NCI-H748 (cell line): ENCODE results near the gene SPIRE1.

Source experiments
- DNase-seq: peaks from one replicate; lab custom pipeline; 2025; ENCODE audit not compliant: unreplicated experiment; lab: John Stamatoyannopoulos, UW

Gene SPIRE1

DNA sequence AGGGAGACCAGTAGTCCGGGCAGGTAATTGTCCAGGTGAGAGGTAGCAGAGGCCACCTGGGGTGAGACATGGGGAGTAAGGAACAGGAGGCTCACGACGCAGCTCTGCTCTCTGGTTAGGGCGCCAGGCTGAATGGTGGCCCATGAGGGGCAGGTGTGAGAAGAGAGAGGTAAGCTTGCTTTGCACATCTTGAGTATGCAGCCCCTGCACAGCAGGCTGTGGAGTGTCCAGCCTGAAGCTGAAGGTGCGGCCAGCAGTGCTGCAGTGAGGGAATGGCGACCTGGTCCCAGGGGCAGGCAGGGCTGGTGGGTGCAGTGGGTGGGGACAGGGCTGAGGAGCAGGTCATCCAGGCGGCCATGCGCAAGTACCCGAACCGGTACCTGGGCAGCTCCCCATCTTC lies 234.5 kb downstream of the SPIRE1 start:
- no peak for DNase-seq

DNA sequence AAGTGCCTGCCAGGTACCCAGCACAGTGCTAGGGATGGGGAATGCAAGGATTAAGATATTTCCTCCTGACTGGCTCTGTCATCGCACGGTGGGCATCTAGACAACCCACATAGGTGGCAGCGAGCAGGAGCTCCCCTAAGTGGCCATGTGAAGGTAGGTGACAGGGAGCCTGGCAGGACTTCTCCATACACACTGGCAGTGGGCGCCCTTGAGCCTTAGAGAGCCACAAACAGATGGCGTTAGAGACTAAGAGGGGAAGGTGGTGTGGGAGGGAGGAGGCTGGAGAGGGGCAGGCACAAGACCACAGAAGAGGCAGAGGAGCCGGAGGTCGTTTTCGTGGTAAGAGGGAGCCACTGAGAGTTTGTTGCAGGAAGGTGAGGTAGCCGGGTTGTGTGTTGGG lies 235.0 kb downstream of the SPIRE1 start:
- peak; percentile 70 for DNase-seq

DNA sequence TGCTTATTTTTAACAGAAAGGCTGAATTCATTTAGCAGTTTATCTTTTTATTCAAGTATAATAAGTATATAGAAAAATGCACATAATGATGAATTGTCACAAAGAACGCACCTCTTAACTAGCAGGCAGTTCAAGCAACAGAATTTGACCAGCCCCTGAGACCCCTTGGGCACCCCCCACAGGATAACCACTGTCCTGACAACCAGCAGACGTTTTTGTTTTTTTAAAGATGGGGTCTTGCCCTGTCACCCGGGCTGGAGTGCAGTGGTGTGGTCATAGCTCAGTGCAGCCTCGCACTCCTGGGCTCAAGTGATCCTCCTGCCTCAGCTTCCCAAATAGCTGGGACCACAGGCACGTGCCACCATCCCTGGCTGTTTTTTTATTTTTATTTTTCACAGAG lies 236.2 kb downstream of the SPIRE1 start:
- DNase-seq = no peak

DNA sequence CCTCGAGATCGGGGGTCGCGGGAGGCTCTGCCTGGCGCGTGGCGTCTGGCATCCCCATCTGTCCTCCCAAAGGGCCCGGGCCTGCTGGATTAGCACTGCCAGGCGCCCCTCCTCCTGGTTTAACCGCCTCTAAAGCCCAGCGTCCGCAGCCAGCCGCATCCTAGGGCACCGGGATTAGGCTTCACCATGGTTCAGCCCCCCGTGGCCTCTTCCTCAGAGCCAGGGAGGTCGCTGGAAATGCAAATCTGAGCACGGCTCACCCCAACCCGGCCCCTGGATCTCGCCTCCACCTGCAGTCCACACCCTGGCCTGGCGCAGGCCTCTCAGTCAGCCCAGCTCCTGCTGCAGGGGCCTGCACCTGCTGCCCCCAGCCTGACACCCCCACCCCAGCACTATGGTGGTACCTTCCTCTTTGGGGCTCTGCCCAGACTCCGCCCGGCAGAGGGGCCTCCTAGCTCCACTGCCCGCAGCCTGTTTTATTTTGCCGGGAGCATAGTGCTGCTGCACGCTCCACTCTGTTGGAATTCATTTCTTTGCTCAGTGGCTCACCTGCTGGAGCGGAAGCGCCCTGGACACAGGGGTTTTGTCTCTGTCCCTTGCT lies 237.0 kb downstream of the SPIRE1 start:
- DNase-seq = peak; percentile 40

DNA sequence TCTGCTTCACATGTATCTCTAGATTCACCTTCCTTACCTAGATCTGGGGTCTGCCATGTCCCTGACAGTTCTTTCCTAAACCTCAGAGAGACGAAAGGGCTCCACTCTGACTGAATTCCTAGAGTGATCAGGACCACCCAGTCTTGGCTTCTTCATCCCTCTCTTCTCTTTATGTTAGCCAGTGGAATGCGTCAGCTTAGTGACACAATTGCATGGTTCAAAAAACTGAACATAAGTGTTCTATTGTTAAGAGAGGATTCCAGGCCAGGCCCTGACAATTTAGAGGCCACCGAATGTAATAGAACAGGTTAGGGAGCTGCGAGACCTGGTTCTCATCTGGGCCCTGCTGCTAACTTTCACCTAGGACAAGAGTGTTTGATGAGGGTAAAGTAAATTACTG lies 240.2 kb downstream of the SPIRE1 start:
- DNase-seq = no peak

DNA sequence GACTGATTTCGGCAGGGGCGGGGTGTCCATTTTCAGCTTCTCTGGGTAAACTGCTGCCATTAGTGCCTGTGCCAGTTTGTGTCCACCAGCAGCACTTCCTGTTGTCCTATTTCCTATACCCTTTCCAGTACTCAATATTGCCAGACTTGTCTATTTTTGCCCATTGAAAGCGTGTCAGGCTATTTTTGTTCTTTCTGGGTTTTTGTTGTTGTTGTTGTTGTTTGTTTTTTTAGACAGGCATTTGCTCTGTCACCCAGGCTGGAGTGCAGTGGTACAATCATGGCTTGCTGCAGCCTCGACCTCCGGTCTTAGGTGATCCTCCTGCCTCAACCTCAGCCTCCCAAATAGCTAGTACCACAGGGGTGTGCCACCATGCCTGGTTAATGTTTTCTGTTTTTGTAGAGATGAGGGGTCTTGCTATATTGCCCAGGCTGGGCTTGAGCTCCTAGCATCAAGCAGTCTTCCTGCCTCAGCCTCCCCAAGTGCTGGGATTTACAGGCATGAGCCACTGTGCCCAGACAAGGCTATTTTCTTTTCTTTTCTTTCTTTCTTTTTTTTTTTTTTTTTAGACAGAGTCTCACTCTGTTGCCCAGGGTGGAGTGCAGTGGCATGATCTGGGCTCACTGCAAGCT lies 241.7 kb downstream of the SPIRE1 start:
- DNase-seq = no peak

DNA sequence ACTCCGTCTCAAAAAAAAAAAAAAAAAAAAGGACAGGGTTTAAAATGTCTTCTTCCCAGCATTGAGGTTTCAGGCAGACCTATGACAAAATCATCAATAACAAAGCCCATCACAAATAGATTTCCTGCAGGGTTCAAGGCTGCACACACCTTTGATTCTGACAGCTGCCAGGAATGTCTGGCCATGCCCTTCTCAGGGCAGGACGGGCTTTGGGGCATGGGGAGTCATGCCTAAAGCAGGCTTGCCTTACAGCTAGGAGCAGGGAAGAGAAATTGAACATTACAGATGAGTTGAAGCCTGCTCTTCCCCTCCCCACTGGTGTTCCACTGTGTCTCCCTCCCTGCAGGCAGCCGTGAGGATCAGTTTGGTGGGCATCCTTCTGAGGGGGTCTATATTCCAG lies 246.5 kb downstream of the SPIRE1 start:
- DNase-seq = no peak

DNA sequence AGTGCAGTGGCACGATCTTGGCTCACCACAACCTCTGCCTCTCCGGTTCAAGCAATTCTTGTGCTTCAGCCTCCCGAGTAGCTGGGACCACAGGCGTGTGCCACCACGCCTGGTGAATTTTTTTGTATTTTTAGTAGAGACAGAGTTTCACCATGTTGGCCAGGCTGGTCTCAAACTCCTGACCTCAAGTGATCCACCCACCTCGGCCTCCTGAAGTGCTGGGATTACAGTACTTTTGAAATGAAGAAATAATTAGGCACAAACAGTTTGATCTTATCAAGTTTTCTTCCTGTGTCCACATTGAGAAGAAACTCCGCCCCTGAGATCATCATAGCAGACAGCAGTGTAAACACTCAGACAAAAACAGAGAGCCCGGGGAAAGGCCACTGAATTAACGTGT lies 247.2 kb downstream of the SPIRE1 start:
- peak; percentile 40 for DNase-seq

DNA sequence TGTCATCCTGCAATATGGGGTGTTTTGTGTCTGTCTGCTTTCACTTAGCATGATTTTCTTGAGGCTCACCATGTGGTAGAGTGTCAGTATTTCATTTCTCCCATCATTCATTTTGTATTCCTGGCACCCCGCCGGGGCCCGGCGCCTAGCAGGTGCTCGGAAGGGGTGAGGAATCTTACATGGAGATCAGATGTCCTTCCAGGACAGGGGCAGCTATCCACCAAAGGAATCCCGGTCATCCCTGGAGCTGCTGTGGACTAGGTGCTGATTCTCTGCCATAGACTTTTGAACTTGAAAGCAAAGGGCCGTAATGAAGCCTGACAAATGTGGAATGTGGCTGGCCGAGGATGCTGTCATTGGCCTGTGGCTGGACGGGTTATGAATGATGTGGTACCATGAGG lies 247.8 kb downstream of the SPIRE1 start:
- DNase-seq = no peak

DNA sequence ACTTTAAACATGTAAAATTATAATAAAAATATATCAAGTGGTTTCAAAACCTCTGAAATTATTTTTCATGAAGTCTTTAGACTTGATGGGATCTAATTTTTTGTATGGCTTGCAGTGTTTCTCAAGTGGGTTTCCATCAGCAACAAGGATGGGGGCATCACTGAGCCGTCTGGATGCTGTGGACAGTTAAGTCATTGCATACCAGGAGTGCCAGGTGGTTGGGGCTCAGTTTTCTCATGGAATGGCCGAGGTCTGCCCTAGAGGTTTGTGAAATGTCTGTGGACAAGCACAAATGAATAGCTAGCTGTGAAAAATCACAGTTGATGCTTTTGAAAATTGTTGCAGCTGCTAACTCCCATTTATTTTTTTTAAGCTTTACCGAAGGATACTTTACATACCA lies 248.4 kb downstream of the SPIRE1 start:
- DNase-seq = no peak

DNA sequence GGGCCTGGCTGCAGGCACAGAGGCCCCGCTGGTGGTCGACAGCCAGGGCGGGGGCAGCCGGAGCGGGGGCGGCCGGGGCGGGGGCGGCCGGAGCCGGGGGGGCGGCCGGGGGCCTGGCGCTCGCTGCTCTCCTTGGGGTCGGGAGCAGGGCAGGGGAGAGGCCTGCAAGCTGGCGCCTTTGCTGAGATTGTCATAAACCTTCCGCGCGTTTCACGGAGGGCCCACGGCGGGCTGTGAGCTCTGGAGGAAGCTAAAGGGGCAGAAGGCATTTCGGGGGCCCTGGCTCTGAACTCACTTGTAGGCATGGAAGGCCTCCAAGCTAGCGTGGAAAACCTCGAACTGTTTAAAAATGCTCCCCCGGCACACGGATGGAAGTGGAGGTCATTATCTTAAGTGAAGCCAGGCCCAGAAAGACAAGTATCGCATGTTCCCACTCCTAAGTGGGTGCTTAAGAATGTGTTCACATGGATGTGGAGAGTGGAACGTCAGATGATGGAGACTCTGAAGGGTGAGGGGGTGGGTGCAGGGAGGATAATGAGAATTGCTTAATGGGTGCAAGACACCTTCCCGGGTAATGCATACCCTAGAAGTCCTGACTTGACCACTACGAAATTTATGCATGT lies 249.5 kb downstream of the SPIRE1 start:
- DNase-seq = no peak

DNA sequence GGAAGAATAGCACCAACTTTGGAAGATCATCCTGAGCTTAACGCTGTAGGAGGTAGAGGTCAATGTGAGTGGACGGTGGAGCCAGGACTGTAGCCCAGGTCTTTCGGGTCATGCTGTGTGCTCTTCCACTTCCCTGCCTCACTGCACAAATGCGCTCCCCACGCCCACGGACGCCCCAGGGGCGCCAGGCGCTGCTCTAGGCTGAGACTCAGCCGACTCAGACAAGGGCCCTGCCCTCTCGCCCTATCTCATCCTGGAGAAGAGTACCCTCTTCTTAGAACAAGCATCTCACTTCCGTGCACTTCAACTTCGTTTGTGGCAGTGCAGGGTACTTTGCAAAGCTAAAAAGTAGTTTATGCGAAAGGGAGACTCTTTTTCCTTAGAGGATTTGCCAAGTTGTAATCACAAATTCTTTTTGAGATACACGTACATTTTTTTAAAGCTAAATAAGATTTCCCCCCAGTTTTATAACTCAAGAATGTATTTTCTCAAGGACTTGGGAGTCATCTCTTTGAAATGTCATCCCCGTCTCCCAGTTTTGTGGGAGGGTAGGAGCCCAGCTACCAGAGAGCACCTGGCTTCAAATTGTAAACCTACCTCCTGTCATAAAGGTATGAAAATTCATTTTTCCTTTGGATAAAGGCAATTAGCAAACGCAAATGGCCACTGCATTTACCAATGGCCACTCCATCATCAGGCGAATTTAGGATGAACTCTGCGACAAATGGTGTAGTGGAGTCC lies 251.4 kb downstream of the SPIRE1 start:
- no peak for DNase-seq

DNA sequence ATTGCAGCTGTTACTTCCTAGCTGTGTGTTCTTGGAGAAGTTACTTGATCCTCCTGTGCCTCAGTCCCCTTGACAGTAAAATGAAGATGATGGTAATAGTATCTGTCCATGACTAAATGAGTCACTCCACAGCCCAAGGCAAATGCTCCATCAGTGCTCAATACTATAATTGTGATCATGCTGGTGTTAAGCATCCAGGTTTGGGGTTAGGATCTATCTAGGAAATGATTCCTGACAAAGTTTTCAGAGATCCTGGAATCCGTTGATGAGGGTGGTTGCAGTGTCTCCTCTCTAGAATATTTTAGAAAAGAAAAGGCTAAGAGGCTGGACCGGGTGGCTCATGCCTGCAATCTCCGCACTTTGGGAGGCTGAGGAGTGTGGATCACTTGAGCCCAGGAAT lies 252.8 kb downstream of the SPIRE1 start:
- no peak for DNase-seq

DNA sequence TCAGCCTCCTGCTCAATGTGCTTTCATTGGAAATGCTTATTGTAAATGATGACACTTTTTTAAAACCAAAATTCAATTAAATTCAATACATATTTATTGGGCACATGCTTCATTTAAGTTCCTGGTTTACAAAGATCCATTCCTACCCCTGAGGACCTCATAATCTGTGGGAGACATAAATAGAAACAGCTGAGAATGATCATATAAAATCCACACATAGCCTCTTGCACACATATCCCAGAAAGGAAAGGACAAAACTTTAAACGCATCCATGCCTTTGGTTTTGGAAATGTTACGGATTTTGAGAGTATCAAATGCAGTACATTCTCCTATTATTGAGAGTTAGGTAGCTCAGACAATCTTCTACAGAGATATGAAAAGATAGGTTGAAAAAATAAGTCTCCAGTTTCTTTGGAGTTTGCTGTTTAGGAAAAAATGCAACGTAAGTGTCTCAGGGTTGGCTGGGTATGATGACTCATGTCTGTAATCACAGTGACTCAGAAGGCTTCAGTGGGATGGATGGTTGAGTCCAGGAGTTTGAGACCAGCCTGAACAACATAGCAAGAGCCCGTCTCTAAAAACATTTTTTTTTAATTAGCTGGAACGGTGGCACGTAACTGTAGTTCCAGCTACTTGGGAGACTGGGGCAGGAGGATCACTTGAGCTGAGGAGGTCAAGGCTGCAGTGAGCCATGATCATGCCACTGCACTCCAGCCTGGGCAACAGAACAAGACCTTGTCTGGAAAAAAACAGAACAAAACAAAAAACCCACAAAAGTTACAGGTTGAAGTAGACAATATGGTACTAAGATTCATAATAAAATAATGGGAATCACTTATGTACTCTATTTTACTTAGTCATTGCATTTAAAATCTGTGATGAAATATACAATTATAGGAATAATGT lies 254.1 kb downstream of the SPIRE1 start:
- no peak for DNase-seq

DNA sequence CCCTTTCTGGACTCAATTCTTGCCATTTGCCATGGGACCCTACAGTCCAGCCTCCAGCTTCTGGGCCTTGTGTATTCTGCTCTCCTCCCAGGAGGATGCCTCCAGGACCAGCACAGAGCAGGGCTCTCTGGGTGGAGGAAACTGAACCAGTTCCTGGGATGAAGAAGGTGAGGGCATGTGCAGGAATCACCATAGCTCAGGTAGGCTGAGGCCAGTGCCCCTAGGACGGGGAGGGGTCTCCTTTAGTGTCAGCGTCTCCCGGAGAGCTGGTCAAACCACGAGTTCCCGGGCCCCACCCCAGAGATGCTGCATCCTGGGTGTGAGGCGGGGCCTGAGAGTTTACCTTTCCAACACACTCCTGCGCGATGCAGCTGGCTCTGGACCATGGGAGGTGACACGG lies 256.0 kb downstream of the SPIRE1 start:
- DNase-seq = peak; percentile 60

DNA sequence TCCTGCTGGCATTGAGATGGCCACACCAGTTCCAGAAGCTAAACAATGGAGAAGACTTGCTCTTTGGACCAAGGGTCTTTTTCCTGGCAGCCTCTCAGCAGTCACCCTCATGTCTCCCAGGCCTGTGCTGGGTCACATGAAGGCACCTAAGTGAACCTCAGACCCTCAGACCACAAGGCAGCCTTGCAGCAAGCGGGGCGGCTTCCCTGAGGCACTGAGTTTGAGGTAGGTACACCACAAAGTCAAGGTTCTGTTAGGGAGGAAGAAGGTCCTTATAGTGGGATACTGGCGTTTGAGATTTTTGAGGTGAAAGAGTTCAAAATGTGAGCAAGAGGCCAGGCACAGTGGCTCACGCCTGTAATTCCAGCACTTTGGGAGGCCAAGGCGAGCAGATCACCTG lies 258.7 kb downstream of the SPIRE1 start:
- no peak for DNase-seq

DNA sequence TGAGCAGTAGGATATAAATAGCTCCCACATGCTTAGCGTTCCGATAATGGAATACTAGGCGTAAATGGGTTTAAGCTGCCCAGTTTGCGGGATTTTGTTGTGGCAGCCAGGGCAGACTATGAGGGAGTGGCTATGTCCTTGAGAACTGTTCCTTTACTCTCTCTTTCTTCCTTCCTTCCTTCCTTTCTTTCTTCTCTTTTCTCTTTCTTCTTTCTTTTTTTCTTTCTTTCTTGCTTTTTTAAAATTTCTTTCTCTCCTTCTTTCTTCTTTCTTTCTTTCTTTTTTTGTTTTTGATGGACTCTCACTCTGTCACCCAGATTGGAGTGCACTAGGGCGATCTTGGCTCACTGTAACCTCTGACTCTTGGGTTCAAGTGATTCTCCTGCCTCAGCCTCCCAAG lies 259.3 kb downstream of the SPIRE1 start:
- DNase-seq = no peak

DNA sequence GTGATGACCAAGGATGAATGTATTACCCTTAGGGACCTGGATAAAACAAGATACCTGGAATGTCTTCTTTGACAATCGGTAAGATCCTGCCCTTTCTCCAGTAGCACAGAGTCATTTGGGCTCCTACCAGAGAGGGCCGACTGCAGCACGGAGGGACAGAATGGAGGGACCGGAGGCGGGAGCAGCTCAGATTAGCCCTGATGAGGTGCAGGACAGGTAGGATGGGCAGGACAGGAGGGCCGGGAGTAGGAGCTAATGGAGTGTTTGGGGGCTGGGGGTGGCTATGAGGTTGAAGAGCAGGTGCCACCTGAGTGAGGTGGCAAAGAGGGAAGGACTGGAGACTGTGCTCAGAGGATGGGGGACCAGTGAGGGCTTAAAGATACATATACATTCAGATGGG lies 260.1 kb downstream of the SPIRE1 start:
- no peak for DNase-seq

DNA sequence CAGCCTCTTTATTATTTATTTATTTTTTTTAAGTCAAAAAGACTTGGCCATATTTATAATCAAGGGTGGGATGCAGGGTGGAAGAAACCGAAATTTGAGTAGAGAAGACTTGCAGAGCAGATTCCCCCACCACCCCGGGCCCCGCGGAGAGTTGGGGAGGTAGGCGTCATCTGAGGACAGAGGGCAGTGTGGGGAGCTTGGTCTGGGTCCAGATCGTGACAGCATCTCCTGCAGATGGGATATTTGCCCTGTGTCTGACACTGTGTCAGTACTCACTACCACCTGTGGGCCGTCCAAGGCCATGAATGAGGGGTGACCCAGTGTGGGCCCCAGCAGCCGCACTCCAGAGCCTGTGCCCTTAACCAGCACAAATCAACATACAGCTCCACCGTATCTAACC lies 260.7 kb downstream of the SPIRE1 start:
- no peak for DNase-seq
